ENCODE measurements around the gene PET100.

PET100 gene

DNA sequence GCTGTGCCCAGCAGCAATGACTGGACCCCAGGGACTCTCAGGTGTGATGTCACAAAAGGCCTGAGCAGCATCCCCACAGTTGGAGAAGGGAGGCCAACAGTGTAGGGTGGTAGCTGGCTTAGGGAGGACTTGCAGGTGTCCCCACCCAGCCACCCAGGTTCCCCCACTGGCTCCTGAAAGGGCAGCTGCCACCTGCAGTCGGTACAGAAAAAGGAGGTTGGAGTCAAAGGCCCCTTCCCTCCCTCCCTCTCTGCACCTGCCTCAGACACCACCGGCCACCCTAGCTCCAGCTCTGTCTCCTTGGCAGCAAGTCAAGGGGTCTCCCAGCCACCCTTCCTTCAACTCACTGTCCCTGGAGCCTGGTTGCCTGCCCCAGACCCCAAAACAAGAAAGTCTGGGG, 4.1 kb downstream of the PET100 start, which contains the start of gene PCP2:
Gene PCP2 (minus strand): TSS at position 22 of the 400 bp plus-strand sequence. CDS start 262 bp downstream, outside the sequence.
- no peak within 1 kb of the TSS for H3K4me2 ChIP-seq (ENCODE audit: low read length, poor library complexity, severe bottlenecking)
- peaks cover 42% of the 10 kb centered on the region for H3K79me1 ChIP-seq (replicated peaks; ENCODE audit: low read length, poor library complexity, severe bottlenecking)
- H2BK5ac ChIP-seq (ENCODE audit: low read depth, low read length, poor library complexity, severe bottlenecking) = no peak within 1 kb of the TSS
- no peak within 1 kb of the TSS for H4K91ac ChIP-seq (ENCODE audit: low read length)
- H3K27ac ChIP-seq (ENCODE audit: low read length, poor library complexity, severe bottlenecking) = no peak within 1 kb of the TSS
- H3K36me3 ChIP-seq (ENCODE audit: control insufficient read depth in 1 of 2, insufficient read depth in 2 of 2, low read depth in 1 of 2, low read length in 2 of 2) = peaks cover 3 to 25% of the 10 kb centered on the region in 2 experiments
- no peak within 1 kb of the TSS for H3K9ac ChIP-seq (ENCODE audit: low read length)
- H2BK120ac ChIP-seq (ENCODE audit: low read depth, low read length) = no peak within 1 kb of the TSS
- no peak within 1 kb of the TSS for H3K23ac ChIP-seq (ENCODE audit: low read length in 2 of 2)
- H4K8ac ChIP-seq (ENCODE audit: low read length) = no peak within 1 kb of the TSS
- H2BK15ac ChIP-seq (ENCODE audit: low read depth, poor library complexity, severe bottlenecking) = no peak within 1 kb of the TSS
- H2AK5ac ChIP-seq (ENCODE audit: low read length, severe bottlenecking) = no peak within 1 kb of the TSS
- no peak for DNase-seq
- no peak within 1 kb of the TSS for H3K4me3 ChIP-seq (ENCODE audit: insufficient read depth in 1 of 2, low read depth in 1 of 2, low read length in 2 of 2)
- no peak within 1 kb of the TSS for H3K4ac ChIP-seq (ENCODE audit: low read depth in 1 of 2, low read length in 2 of 2)
- H3K18ac ChIP-seq (ENCODE audit: low read depth in 1 of 2, low read length in 2 of 2) = no peak within 1 kb of the TSS
- H3K9me3 ChIP-seq (ENCODE audit: control insufficient read depth, low read length) = no peaks in the 10 kb centered on the region
- no peak within 1 kb of the TSS for H3K14ac ChIP-seq (ENCODE audit: low read length in 2 of 2)
- H3K27me3 ChIP-seq (ENCODE audit: control insufficient read depth in 1 of 2, insufficient read depth in 1 of 2, low read length in 2 of 2) = peaks cover 0 to 37% of the 10 kb centered on the region in 2 experiments
- H2AFZ ChIP-seq (ENCODE audit: low read depth, low read length) = no peak within 1 kb of the TSS
- H2BK12ac ChIP-seq (ENCODE audit: low read length in 2 of 2) = no peak within 1 kb of the TSS
- peaks cover 27% of the 10 kb centered on the region for H3K4me1 ChIP-seq (ENCODE audit: control insufficient read depth, insufficient read depth, low read depth, low read length)
- WGBS = 47% methylated on average over 2 of the region's 2 CpGs

DNA sequence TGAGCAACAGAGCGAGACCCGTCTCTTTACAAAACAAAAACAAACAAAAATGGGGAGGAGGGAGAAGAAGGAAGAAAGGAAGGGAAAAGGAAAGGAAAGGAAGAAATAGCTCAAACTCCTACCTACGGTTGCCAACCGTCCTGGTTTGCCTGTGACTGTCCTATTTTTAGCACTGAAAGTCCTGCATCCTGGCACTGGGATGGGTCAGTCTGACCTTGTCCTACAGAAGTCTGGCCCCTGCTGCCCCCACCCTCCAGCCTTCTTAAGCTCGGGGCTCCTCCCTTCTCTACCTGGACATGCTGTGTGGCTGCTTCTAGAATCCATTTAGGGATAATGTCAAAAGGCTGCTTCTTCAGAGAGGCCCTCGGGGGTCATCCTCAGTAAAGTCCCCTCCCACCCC, 6.1 kb downstream of the PET100 start:
- Histone ChIP-seq H2AK5ac (ENCODE audit: low read length, severe bottlenecking) (no peak overlapping the region), H3K14ac (ENCODE audit: low read length in 2 of 2) (no peak overlapping the region), H4K8ac (ENCODE audit: low read length) (no peak overlapping the region), H3K18ac (ENCODE audit: low read depth in 1 of 2, low read length in 2 of 2) (no peak overlapping the region), H3K4me3 (ENCODE audit: insufficient read depth in 1 of 2, low read depth in 1 of 2, low read length in 2 of 2) (no peak overlapping the region), H3K79me1 (replicated peaks; ENCODE audit: low read length, poor library complexity, severe bottlenecking) (peaks cover 34% of the 10 kb centered on the region), H3K4me1 (ENCODE audit: control insufficient read depth, insufficient read depth, low read depth, low read length) (peaks cover 26% of the 10 kb centered on the region), H3K9me3 (ENCODE audit: control insufficient read depth, low read length) (no peaks in the 10 kb centered on the region), H2BK120ac (ENCODE audit: low read depth, low read length) (no peak overlapping the region), H3K23ac (ENCODE audit: low read length in 2 of 2) (no peak overlapping the region), H4K91ac (ENCODE audit: low read length) (no peak overlapping the region), H2AFZ (ENCODE audit: low read depth, low read length) (no peak overlapping the region), H2BK12ac (ENCODE audit: low read length in 2 of 2) (no peak overlapping the region), H3K4ac (ENCODE audit: low read depth in 1 of 2, low read length in 2 of 2) (no peak overlapping the region), H3K9ac (ENCODE audit: low read length) (no peak overlapping the region), H3K36me3 (ENCODE audit: control insufficient read depth in 1 of 2, insufficient read depth in 2 of 2, low read depth in 1 of 2, low read length in 2 of 2) (peaks cover 3 to 41% of the 10 kb centered on the region in 2 experiments), H2BK5ac (ENCODE audit: low read depth, low read length, poor library complexity, severe bottlenecking) (no peak overlapping the region), H3K27ac (ENCODE audit: low read length, poor library complexity, severe bottlenecking) (no peak overlapping the region), H3K4me2 (ENCODE audit: low read length, poor library complexity, severe bottlenecking) (no peak overlapping the region), H2BK15ac (ENCODE audit: low read depth, poor library complexity, severe bottlenecking) (no peak overlapping the region), H3K27me3 (ENCODE audit: control insufficient read depth in 1 of 2, insufficient read depth in 1 of 2, low read length in 2 of 2) (peaks cover 0 to 42% of the 10 kb centered on the region in 2 experiments)
- WGBS = 83% methylated on average over 4 of the region's 6 CpGs
- DNase-seq = no peak

DNA sequence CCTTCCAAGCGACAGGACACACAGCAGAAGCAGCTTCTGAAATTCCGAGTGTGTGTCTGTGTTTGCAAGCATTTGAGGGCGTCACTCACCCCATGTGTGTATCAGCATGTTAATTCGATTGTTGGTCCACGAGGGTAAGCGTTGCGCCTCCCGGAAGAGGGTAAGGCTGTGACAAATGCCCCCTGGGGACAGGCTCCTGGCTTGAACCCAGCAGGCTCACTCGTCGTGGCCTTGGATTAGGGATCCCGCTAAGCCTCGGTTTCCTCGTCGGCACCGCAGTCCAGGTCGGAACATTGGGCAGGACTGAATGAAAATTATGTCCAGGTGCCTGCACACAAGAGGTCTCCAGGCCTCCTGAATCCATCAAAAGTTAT, 6.7 kb downstream of the PET100 start:
- Histone ChIP-seq H4K91ac (ENCODE audit: low read length) (no peak overlapping the region), H3K36me3 (ENCODE audit: control insufficient read depth in 1 of 2, insufficient read depth in 2 of 2, low read depth in 1 of 2, low read length in 2 of 2) (peaks cover 3 to 45% of the 10 kb centered on the region in 2 experiments), H2BK15ac (ENCODE audit: low read depth, poor library complexity, severe bottlenecking) (no peak overlapping the region), H3K4me2 (ENCODE audit: low read length, poor library complexity, severe bottlenecking) (peak overlapping the region; percentile 32), H3K18ac (ENCODE audit: low read depth in 1 of 2, low read length in 2 of 2) (no peak overlapping the region), H2BK5ac (ENCODE audit: low read depth, low read length, poor library complexity, severe bottlenecking) (no peak overlapping the region), H3K4me1 (ENCODE audit: control insufficient read depth, insufficient read depth, low read depth, low read length) (peaks cover 24% of the 10 kb centered on the region), H2BK12ac (ENCODE audit: low read length in 2 of 2) (no peak overlapping the region), H3K27me3 (ENCODE audit: control insufficient read depth in 1 of 2, insufficient read depth in 1 of 2, low read length in 2 of 2) (peaks cover 0 to 42% of the 10 kb centered on the region in 2 experiments), H3K79me1 (replicated peaks; ENCODE audit: low read length, poor library complexity, severe bottlenecking) (peaks cover 34% of the 10 kb centered on the region), H3K4ac (ENCODE audit: low read depth in 1 of 2, low read length in 2 of 2) (peak overlapping the region in 1 of 2 experiments; percentile 18), H2AK5ac (ENCODE audit: low read length, severe bottlenecking) (no peak overlapping the region), H3K4me3 (ENCODE audit: insufficient read depth in 1 of 2, low read depth in 1 of 2, low read length in 2 of 2) (no peak overlapping the region), H3K9me3 (ENCODE audit: control insufficient read depth, low read length) (no peaks in the 10 kb centered on the region), H3K14ac (ENCODE audit: low read length in 2 of 2) (no peak overlapping the region), H3K23ac (ENCODE audit: low read length in 2 of 2) (no peak overlapping the region), H3K27ac (ENCODE audit: low read length, poor library complexity, severe bottlenecking) (no peak overlapping the region), H2AFZ (ENCODE audit: low read depth, low read length) (no peak overlapping the region), H4K8ac (ENCODE audit: low read length) (peak overlapping the region; percentile 81), H3K9ac (ENCODE audit: low read length) (no peak overlapping the region), H2BK120ac (ENCODE audit: low read depth, low read length) (no peak overlapping the region)
- no peak for DNase-seq
- WGBS = 92% methylated on average over 16 of the region's 16 CpGs

DNA sequence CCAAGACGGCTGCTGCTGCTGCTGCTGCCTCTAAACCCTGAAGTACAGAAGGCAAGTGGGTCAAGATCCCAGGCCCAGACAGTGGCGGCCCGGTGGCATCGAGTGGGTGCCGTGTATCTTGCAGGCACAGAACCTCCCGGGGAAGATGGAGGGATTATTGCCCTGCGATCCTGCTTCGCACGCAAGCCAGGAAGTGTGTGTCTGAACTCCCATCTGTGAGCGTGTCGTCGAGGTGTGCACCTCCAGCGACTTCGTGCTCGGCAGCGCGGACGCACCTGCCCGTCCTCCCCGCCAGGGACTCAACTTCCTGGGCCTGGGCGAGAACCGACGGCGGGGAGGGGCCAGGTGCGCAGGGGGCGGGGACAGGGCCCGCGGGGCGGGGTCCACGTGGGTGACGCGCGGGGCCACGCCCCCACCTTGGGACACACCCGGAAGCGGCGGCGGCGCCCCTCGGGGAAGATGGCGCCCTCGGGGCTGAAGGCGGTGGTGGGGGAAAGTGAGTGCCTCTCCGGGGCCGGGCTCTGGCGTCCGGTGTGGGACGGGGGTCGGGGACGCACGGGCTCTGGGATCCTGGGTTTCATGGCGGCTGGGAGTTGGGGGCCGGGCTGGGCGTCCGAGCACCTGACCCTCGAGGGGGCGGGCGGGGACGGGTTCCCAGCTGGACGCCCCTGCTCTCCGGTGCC, 7.2 kb downstream of the PET100 start, which contains the start of gene STXBP2:
Gene STXBP2 (plus strand): TSS at position 420 of the 683 bp plus-strand sequence. CDS start 40 bp downstream, at position 460.
- Histone ChIP-seq H2AFZ (ENCODE audit: low read depth, low read length) (no peak within 1 kb of the TSS), H3K4me3 (ENCODE audit: insufficient read depth in 1 of 2, low read depth in 1 of 2, low read length in 2 of 2) (peak within 1 kb of the TSS in 1 of 2 experiments; percentile 72)
- 16% methylated on average over 57 of the region's 61 CpGs for WGBS

More for the DNA sequence above, 7.2 kb downstream of the PET100 start, which contains the start of gene STXBP2:
- H3K23ac ChIP-seq (ENCODE audit: low read length in 2 of 2) = no peak within 1 kb of the TSS
- peak; percentile 39 for DNase-seq
- H3K4ac ChIP-seq (ENCODE audit: low read depth in 1 of 2, low read length in 2 of 2) = peak within 1 kb of the TSS; percentile 18 to 28
- peaks cover 1 to 45% of the 10 kb centered on the region in 2 experiments for H3K36me3 ChIP-seq (ENCODE audit: control insufficient read depth in 1 of 2, insufficient read depth in 2 of 2, low read depth in 1 of 2, low read length in 2 of 2)
- no peak within 1 kb of the TSS for H3K27ac ChIP-seq (ENCODE audit: low read length, poor library complexity, severe bottlenecking)
- H2BK120ac ChIP-seq (ENCODE audit: low read depth, low read length) = peak within 1 kb of the TSS; percentile 19
- H3K4me1 ChIP-seq (ENCODE audit: control insufficient read depth, insufficient read depth, low read depth, low read length) = peaks cover 22% of the 10 kb centered on the region
- no peak within 1 kb of the TSS for H3K18ac ChIP-seq (ENCODE audit: low read depth in 1 of 2, low read length in 2 of 2)
- no peak within 1 kb of the TSS for H3K14ac ChIP-seq (ENCODE audit: low read length in 2 of 2)
- peaks cover 0 to 42% of the 10 kb centered on the region in 2 experiments for H3K27me3 ChIP-seq (ENCODE audit: control insufficient read depth in 1 of 2, insufficient read depth in 1 of 2, low read length in 2 of 2)
- no peak within 1 kb of the TSS for H2BK5ac ChIP-seq (ENCODE audit: low read depth, low read length, poor library complexity, severe bottlenecking)
- peaks cover 33% of the 10 kb centered on the region for H3K79me1 ChIP-seq (replicated peaks; ENCODE audit: low read length, poor library complexity, severe bottlenecking)
- no peaks in the 10 kb centered on the region for H3K9me3 ChIP-seq (ENCODE audit: control insufficient read depth, low read length)
- peak within 1 kb of the TSS; percentile 39 for H4K91ac ChIP-seq (ENCODE audit: low read length)
- no peak within 1 kb of the TSS for H2BK12ac ChIP-seq (ENCODE audit: low read length in 2 of 2)
- peak within 1 kb of the TSS; percentile 81 for H4K8ac ChIP-seq (ENCODE audit: low read length)
- no peak within 1 kb of the TSS for H3K9ac ChIP-seq (ENCODE audit: low read length)
- H2AK5ac ChIP-seq (ENCODE audit: low read length, severe bottlenecking) = no peak within 1 kb of the TSS
- peak within 1 kb of the TSS; percentile 76 for H2BK15ac ChIP-seq (ENCODE audit: low read depth, poor library complexity, severe bottlenecking)
- peak within 1 kb of the TSS; percentile 61 for H3K4me2 ChIP-seq (ENCODE audit: low read length, poor library complexity, severe bottlenecking)

All from mesenchymal stem cell (in vitro differentiated cells and primary cell).